Mammary epithelial cell (primary cell): ENCODE measurements around the gene QRFP.

Experiments
- EZH2 ChIP-seq: IDR thresholded peaks from 2 replicates; pipeline ENCODE4 v1.6.1; 2012; ENCODE audit warnings: low read length, inconsistent platforms, borderline replicate concordance
- TF ChIP-seq, protein P1 (sequence below), 2 donors: IDR thresholded peaks in 1 of 2; conservative IDR thresholded peaks in 1 of 2; 2 replicates each; pipeline ENCODE4 v1.5.1; 2011 to 2012; ENCODE audit warnings: inconsistent platforms in 2 of 2, low read length in 2 of 2, mild to moderate bottlenecking in 2 of 2, control low read depth in 1 of 2, low read depth in 1 of 2; ENCODE audit not compliant: insufficient read depth in 1 of 2; ENCODE audit errors: extremely low read depth in 1 of 2

DNA sequence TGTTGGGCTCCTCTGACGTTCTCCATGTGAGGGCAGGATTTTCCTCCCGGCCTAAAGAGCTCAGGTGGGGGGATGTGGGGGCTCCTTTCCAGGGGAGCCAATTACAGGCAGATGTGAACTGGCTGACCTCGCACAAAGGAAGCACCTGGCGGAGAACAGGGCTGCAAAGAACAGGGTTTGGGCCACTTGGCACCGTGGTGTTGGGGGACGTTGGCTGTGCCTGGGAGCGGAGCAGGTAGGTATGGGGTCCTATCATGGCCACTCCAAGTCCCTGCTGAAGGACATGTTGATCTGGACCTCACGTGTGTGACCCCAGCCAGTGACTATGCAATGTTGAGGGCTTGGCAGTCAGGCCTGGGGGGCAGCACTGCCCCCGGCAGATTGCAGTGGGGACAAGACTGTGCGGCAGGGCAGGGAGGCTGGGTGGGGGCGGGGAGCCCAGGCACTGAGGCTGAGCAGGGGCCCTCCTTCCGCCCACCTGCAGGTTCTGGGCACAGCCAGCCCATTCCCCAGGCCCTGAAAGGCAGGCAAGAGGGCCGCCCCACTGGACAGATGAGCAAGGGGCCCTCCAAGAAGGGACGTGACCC, 23.0 kb upstream of the QRFP start:
- TF ChIP-seq, protein P1, sequence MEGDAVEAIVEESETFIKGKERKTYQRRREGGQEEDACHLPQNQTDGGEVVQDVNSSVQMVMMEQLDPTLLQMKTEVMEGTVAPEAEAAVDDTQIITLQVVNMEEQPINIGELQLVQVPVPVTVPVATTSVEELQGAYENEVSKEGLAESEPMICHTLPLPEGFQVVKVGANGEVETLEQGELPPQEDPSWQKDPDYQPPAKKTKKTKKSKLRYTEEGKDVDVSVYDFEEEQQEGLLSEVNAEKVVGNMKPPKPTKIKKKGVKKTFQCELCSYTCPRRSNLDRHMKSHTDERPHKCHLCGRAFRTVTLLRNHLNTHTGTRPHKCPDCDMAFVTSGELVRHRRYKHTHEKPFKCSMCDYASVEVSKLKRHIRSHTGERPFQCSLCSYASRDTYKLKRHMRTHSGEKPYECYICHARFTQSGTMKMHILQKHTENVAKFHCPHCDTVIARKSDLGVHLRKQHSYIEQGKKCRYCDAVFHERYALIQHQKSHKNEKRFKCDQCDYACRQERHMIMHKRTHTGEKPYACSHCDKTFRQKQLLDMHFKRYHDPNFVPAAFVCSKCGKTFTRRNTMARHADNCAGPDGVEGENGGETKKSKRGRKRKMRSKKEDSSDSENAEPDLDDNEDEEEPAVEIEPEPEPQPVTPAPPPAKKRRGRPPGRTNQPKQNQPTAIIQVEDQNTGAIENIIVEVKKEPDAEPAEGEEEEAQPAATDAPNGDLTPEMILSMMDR (conservative IDR thresholded peaks at IDR 0.05 in 1 of 2, IDR thresholded peaks at IDR 0.05 in 1 of 2; ENCODE audit: extremely low read depth in 1 of 2, insufficient read depth in 1 of 2, low read depth in 1 of 2, low read length in 2 of 2) = no peak
- no peak for TF ChIP-seq EZH2
